ENCODE measurements around the gene ROR1. TPM values are rescaled to one million over a fixed set of nuclear protein-coding genes. Genes with fewer than 3 reads are reported as not detected.

The ROR1 gene
- total and polyA plus RNA-seq, 8 donors, result 25.5 to 95.8 (median 83.0) TPM

DNA sequence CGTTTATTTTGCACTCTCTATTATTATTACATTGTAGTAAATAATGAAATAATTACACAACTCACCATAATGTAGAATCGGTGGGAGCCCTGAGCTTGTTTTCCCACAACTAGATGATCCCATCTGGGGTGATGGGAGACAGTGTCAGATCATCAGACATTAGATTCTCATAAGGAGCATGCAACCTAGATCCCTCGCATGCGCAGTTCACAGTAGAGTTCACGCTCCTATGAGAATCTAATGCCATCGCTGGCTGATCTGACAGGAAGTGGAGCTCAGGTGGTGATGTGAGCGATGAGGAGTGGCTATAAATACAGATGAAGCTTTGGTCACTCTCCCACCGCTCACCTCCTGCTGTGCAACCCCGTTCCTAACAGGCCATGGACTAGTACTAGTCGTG, 112.1 kb downstream of the ROR1 start:
- no peaks in the 10 kb centered on the region for H3K4me1 ChIP-seq
- no peak overlapping the region for H3K27ac ChIP-seq
- DNase-seq (no peak), ATAC-seq (no peak)
- H3K36me3 ChIP-seq, result no peaks in the 10 kb centered on the region
- intact Hi-C loops (cut with DNase I), result no loop called here
- TF ChIP-seq, protein P1, sequence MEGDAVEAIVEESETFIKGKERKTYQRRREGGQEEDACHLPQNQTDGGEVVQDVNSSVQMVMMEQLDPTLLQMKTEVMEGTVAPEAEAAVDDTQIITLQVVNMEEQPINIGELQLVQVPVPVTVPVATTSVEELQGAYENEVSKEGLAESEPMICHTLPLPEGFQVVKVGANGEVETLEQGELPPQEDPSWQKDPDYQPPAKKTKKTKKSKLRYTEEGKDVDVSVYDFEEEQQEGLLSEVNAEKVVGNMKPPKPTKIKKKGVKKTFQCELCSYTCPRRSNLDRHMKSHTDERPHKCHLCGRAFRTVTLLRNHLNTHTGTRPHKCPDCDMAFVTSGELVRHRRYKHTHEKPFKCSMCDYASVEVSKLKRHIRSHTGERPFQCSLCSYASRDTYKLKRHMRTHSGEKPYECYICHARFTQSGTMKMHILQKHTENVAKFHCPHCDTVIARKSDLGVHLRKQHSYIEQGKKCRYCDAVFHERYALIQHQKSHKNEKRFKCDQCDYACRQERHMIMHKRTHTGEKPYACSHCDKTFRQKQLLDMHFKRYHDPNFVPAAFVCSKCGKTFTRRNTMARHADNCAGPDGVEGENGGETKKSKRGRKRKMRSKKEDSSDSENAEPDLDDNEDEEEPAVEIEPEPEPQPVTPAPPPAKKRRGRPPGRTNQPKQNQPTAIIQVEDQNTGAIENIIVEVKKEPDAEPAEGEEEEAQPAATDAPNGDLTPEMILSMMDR (IDR thresholded peaks at IDR 0.05), result no peak
- no peaks in the 10 kb centered on the region for H3K9me3 ChIP-seq
- H3K4me3 ChIP-seq, result no peak overlapping the region
- no peaks in the 10 kb centered on the region for H3K27me3 ChIP-seq

DNA sequence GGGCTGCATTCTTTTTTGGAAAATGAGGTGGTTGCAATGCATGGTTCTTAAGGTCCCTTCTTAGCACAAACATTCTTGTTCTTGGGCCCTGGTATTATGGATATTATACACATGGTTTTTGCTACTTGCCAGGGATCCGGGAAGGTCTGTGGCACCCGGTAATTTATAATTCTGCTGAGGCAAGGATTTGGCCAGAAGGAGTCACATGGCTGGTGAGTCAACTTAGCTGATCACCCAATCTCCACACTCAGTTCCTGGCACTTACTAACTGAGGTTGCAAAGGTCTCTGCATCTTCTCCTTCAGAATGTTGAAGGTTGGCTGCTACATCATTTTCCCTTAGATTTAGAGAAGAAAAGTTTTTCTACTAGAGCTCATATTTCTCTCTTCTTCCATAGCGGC, 112.5 kb downstream of the ROR1 start:
- Histone ChIP-seq H3K4me3 (no peak overlapping the region), H3K4me1 (no peaks in the 10 kb centered on the region), H3K27me3 (no peaks in the 10 kb centered on the region), H3K9me3 (no peaks in the 10 kb centered on the region), H3K27ac (no peak overlapping the region), H3K36me3 (no peaks in the 10 kb centered on the region)
- TF ChIP-seq, protein P1 (IDR thresholded peaks at IDR 0.05), result no peak
- DNase-seq (no peak), ATAC-seq (no peak)
- intact Hi-C loops (cut with DNase I), result no loop called here

DNA sequence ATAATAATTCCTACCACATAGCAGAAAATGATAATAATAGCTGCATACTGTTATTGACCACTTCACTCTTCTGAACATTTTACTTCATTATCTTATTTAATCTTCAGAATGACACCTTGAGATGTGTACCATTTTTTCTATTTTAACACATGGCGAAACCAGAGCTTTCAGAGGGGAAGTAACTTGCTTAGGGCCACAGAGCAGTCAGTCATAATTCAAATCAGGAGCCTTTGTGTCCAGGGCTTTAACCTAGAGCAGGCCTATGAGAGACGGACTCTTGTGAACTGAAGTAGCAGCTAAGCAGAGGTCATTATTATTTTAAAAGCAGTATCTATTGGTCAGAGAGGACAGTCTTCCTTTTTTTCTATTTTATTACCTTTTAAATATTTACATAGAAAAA, 114.0 kb downstream of the ROR1 start:
- Histone ChIP-seq H3K36me3 (no peaks in the 10 kb centered on the region), H3K9me3 (no peaks in the 10 kb centered on the region), H3K4me3 (no peak overlapping the region), H3K4me1 (no peaks in the 10 kb centered on the region), H3K27me3 (no peaks in the 10 kb centered on the region), H3K27ac (no peak overlapping the region)
- DNase-seq (no peak), ATAC-seq (no peak)
- TF ChIP-seq, protein P1 (IDR thresholded peaks at IDR 0.05), result no peak
- intact Hi-C loops (cut with DNase I), result no loop called here

DNA sequence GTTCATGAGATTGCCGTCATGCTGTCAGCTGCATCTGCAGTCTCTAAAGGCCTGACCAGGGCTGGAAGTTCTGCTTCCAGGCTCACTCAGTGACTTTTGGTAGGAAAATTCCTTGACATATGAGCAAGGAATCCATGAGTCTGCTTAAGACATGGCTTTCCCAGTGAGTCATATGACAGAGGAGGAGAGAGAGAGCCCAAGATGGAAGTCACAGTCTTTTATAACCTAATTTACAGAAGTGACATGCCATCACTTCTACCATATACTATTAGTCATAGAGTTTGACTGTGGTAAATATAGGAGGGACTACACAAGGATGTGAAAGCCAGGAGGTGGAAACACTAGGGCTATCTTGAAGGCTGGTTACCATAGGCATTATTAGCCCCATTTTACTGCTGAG, 115.2 kb downstream of the ROR1 start:
- TF ChIP-seq, protein P1 (IDR thresholded peaks at IDR 0.05), result no peak
- no peaks in the 10 kb centered on the region for H3K36me3 ChIP-seq
- ATAC-seq (no peak), DNase-seq (no peak)
- H3K9me3 ChIP-seq, result no peaks in the 10 kb centered on the region
- no peak overlapping the region for H3K27ac ChIP-seq
- H3K27me3 ChIP-seq, result no peaks in the 10 kb centered on the region
- H3K4me3 ChIP-seq, result no peak overlapping the region
- no peaks in the 10 kb centered on the region for H3K4me1 ChIP-seq
- intact Hi-C loops (cut with DNase I), result no loop called here

DNA sequence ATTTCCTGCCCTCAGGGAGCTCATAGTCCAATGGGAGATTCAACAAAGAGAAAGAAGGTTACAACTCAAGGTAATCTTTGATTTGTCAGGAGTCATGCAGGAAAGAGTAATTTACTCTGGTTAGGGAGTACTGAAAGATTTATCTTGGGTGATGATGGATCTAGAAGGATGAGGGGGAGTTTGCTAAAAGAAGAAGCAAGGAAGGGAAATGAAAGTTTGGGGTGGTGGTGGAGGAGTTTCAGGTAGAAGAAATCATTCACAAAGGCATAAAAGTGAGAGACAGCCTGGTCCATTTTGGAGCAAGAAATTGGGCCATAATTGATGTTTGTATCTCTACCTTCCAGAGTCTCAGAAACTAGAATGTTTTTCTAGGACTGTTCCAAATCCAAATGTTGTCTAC, 116.7 kb downstream of the ROR1 start:
- intact Hi-C loops (cut with DNase I), result no loop called here
- Histone ChIP-seq H3K27ac (no peak overlapping the region), H3K9me3 (no peaks in the 10 kb centered on the region), H3K4me3 (no peak overlapping the region), H3K36me3 (no peaks in the 10 kb centered on the region), H3K27me3 (no peaks in the 10 kb centered on the region), H3K4me1 (no peaks in the 10 kb centered on the region)
- DNase-seq (no peak), ATAC-seq (no peak)
- TF ChIP-seq, protein P1 (IDR thresholded peaks at IDR 0.05), result no peak
